HG02943 (cell line): Measurements from ENCODE around the gene COL15A1.
A peak's percentile ranks its signal among the peaks of the same experiment; 100 is the strongest.
"Not testable (repeated sequence)": the region's sequence is repeated elsewhere in the genome, so short reads cannot be mapped to it uniquely, and the experiment has no call there.

Experiments
- ATAC-seq: cut with Tn5 transposase; IDR thresholded peaks from one replicate; pipeline ENCODE4 v1.9.1; 2021; ENCODE audit warnings: mild to moderate bottlenecking, low read depth, moderate library complexity; ENCODE audit not compliant: unreplicated experiment

Gene COL15A1

DNA sequence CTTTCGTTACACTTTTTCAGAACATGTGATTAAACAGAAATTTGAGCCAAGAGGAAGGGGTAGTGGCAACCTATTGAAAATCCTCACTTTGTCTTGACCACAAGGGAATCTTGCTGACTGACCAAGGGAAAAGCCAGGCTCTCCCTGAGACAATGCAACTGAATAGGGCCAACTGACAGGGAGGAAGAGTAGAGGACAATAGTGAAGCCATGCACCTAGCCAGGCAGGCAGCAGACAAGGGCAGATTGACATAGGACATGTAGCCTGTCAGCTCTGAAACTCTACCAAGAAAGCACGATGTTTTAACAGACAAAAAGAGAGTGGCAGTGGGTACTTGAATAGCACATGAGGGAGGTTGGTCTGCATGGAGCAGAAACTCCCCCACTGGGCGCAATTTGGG is 152.7 kb downstream of the COL15A1 start:
- no peak for ATAC-seq

DNA sequence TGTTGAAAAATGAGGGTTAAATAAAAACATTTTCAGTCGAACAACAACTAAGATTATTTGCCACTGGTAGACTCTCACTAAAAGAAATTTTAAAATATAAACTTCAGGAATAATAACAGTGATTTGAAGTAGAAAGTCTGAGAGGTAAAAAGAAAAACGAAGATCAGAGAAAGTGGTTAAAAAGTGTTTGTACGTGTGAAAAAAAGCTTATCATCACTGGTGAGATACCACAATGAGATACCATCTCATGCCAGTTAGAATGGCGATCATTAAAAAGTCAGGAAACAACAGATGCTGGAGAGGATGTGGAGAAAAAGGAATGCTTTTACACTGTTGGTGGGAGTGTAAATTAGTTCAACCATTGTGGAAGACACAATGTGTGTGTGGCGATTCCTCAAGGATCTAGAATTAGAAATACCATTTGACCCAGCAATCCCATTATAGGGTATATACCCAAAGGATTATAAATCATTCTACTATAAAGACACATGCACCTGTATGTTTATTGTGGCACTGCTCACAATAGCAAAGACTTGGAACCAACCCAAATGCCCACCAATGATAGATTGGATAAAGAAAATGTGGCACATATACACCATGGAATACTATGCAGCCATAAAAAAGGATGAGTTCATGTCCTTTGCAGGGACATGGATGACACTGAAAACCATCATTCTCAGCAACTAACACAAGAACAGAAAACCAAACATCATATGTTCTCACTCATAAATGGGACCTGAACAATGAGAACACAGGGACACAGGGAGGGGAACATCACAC is 156.3 kb downstream of the COL15A1 start:
- not testable (repeated sequence) for ATAC-seq

GRCh38 chr9:99101271-99101670 is 157.6 kb downstream of the COL15A1 start:
- ATAC-seq, result no peak

GRCh38 chr9:99101812-99102211 is 158.1 kb downstream of the COL15A1 start:
- no peak for ATAC-seq

DNA sequence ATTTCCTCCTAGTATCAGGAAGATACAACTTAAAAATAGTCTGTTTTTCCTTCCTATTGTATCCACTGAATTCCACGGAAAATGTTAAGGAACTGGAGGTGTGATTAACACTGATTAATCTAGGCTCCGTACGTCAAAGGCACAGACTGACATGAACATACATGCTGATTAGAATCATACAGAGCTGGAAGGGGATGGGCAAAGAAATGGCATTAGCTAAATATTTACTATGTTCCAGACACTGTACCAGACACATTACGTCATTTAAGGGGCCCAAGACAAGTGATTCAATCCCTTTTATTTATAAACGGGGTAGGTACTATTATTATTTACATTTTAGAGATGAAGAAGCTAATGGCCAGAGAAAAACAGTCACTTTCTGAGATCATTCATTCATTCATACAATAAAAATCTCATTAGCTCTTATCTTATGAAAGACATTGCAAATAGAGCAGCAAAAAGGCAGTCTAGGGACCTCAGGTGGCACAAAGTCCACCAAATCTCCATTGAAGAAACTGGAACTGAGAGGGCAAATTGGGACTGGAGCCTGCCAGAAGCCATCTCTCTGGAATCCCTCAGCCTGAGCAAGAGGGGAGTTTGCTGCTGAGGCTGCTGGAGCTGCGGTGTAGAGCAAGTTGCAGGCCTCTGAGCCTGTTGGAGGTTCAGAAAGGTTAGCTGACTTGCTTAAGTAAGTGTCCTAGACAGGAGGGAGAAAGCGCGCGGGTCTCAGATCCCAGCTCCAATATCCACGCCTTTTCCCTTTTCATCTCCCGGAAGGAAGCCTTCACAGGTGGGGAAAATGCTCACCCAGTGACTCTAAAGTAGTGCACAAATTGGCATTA is 159.6 kb downstream of the COL15A1 start:
- no peak for ATAC-seq

DNA sequence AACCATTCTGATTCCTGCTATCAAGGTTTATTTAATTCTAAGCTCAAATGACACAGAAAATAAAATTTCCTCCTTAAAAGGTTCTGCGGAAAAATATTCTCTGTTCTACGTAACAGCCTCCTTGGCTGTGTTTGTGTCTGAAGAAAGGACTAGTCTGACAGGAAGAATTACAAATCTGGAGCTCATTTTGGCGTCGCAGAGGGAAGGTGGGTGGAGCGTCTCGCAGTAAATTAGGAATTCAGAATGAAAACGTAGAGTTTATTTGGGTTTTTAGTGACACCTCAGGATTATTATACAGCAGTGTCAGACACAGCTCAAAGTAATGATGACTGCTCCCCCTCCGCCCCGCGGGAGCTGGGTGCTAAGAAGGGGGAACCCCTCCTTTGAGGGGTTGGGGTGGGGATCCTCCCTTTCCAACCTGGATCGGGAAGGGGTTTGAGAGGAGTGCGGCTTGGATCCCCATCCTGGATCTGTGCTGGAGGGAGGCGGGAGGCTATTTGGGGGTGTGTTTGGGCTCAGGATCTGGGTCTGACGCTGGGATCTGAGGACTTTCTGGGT is 160.3 kb downstream of the COL15A1 start:
- no peak for ATAC-seq

GRCh38 chr9:99104459-99105151 is 160.9 kb downstream of the COL15A1 start, which contains the start of gene TGFBR1:
Gene TGFBR1 (plus strand): TSS chr9:99105113. CDS start chr9:99105206, 93 bp downstream.
- peak; percentile 82 for ATAC-seq

- ATAC-seq, result peak; percentile 48
These were observed 161.7 kb downstream of the COL15A1 start for GRCh38 chr9:99105152-99106043.

GRCh38 chr9:99106044-99106375 is 162.3 kb downstream of the COL15A1 start:
- no peak for ATAC-seq

DNA sequence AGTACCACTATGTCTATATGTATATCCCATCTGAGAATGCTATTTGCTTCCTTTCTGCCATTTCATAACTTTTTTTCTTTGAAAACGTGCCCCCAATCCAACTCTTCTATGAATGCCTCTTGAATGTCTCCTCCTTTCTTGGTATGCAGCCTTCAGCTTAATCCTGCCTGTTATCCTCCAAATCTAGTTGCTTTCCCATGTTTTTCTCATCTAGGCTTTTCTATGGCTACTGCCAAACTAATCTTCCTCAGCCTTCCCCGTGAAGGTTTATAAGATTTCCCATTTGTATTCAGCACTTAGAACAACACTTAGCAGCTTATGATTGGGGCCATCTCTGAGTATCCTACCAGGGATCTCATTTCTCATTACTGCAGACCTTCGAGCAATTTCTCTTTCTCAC is 163.7 kb downstream of the COL15A1 start:
- no peak for ATAC-seq

DNA sequence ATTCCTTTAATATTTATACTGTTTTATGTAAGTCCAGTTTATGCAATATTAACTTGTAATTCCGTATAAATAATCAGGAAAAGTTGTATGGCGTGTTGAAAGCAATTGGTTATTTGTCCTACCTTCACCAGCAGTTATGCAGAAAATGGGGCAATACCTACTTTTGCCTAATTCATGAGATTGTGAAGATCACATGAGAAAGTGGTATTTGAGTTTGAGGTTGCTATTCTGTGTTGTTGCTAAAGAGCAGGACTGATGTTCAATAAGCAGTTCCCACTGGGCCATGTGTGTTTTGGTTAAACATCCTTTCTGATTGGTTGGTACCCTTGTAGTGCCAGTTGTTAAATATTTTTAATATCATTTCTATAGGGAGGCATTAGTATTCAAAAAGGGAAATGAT is 164.4 kb downstream of the COL15A1 start:
- no peak for ATAC-seq

DNA sequence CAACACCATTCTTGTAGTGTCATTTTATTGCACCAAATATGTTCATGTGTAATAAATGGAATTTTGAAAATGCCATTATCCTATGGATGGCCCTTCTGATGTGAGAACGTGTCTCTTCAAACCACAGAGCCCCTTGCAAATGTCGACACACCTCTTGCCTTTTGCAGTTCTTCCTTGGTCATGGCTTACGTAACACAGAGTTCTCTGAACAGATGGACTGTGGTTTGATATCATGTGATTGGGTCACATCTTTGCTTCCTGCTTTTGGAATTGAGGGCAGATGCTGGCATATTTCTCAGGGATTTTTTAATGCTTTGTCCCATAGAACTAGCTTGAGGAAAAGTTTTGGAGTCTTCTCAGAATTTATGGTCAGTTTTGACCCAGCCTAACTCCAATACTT is 165.8 kb downstream of the COL15A1 start:
- ATAC-seq, result no peak

- no peak for ATAC-seq
These were observed 169.2 kb downstream of the COL15A1 start for GRCh38 chr9:99112750-99113413.

DNA sequence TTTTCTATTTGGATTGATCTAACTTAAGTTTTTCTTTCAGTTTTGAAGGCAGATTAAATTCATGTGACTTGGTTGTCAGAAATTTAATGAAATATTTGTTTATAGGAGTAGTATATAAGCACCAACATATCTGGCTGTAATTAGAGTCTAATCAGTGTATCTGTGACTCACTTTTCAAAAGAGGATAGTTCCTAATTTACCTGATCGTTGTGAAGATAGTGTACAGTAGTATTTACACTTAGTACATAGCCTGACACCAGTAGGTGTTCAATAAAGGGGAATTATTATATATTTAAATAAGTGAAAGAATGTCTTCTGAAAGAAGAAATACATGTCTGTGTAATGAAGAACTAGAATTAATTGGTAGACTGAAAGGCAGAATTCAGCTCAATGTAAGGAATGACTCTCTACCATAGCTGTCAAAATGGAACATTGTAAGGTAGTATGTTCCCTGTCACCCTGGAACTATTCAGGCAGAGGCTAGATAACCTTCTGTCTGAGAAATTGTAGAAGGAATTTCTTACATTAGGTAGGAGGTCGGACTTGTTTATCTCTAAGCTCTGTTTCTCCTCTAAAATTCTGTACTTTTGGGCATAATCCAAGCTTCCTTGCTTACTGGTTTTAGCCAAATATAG is 169.8 kb downstream of the COL15A1 start:
- no peak for ATAC-seq

- no peak for ATAC-seq
These were observed 170.3 kb downstream of the COL15A1 start for GRCh38 chr9:99114049-99114440.

- ATAC-seq, result no peak
These were observed 171.3 kb downstream of the COL15A1 start for GRCh38 chr9:99114846-99115500.

GRCh38 chr9:99116003-99116411 is 172.3 kb downstream of the COL15A1 start:
- no peak for ATAC-seq

GRCh38 chr9:99118782-99119466 is 175.2 kb downstream of the COL15A1 start:
- ATAC-seq, result peak; percentile 98
